Osteoblast (primary cell): ENCODE results near the gene LYSMD3. TPM values are rescaled to one million over a fixed set of nuclear protein-coding genes. Genes with fewer than 3 reads are reported as not detected.
A peak's percentile ranks its signal among the peaks of the same experiment; 100 is the strongest.

ENCODE experiments used
- DNase-seq: peaks from one replicate; pipeline ENCODE4 v3.0.0; 2011; ENCODE audit warnings: low spot score, mixed read lengths; ENCODE audit not compliant: insufficient read length; ENCODE audit errors: missing footprints
- H2AFZ ChIP-seq: 2 replicates; pipeline ENCODE4 v1.6.0; 2011; ENCODE audit warnings: mild to moderate bottlenecking, low read length
- H3K27ac ChIP-seq: 2 replicates; pipeline ENCODE4 v1.5.1; 2011; ENCODE audit warnings: mild to moderate bottlenecking, low read depth, low read length, moderate library complexity
- H3K27me3 ChIP-seq: 2 replicates; pipeline ENCODE4 v1.6.0; 2012; ENCODE audit warnings: mild to moderate bottlenecking, control low read depth, inconsistent platforms, low read length, moderate library complexity; ENCODE audit not compliant: insufficient read depth
- H3K36me3 ChIP-seq: 2 replicates; pipeline ENCODE4 v1.5.1; 2011; ENCODE audit warnings: mild to moderate bottlenecking, low read length, control low read depth, moderate library complexity; ENCODE audit not compliant: insufficient read depth
- H3K4me1 ChIP-seq: 2 replicates; pipeline ENCODE4 v1.5.1; 2011; ENCODE audit warnings: mild to moderate bottlenecking, low read length, control low read depth, moderate library complexity; ENCODE audit not compliant: insufficient read depth
- H3K4me2 ChIP-seq: 2 replicates; pipeline ENCODE4 v1.6.0; 2011; ENCODE audit warnings: mild to moderate bottlenecking, low read length; ENCODE audit not compliant: insufficient read depth
- H3K4me3 ChIP-seq: fragments of 200-600 bp; sonication (generic); 3 replicates; pipeline ENCODE4 v1.5.1; 2012; ENCODE audit warnings: mild to moderate bottlenecking, low read length, inconsistent platforms; ENCODE audit not compliant: insufficient read depth
- H3K79me2 ChIP-seq: 2 replicates; pipeline ENCODE4 v1.6.0; 2012; ENCODE audit warnings: mild to moderate bottlenecking, low read length, control low read depth, inconsistent platforms; ENCODE audit not compliant: insufficient read depth
- H3K9me3 ChIP-seq: 2 replicates; pipeline ENCODE4 v1.5.1; 2011; ENCODE audit warnings: low read depth, low read length, control low read depth
- H4K20me1 ChIP-seq: 2 replicates; pipeline ENCODE4 v1.6.0; 2012; ENCODE audit warnings: mild to moderate bottlenecking, low read length, control low read depth; ENCODE audit not compliant: insufficient read depth
- CTCF ChIP-seq: IDR thresholded peaks from 2 replicates; pipeline ENCODE4 v1.5.1; 2011; ENCODE audit warnings: mild to moderate bottlenecking, low read depth, low read length, moderate library complexity; ENCODE audit errors: extremely low read depth
- total RNA-seq: library from RNA; depleted of rRNA; stranded (reverse); fragments of >200 nt; gene quantifications from 2 replicates; pipeline ENCODE4 v1.2.3, GENCODE V29; 2012

The LYSMD3 gene
- total RNA-seq, 1 donor: 17.7 TPM

- H3K27me3 ChIP-seq: peaks cover 22% of the 10 kb centered on the region
- TF ChIP-seq CTCF: no peak
- no peaks in the 10 kb centered on the region for H3K36me3 ChIP-seq
- H3K27ac ChIP-seq: no peak overlapping the region
- H4K20me1 ChIP-seq: no peaks in the 10 kb centered on the region
- no peak for DNase-seq
- no peak overlapping the region for H3K4me2 ChIP-seq
- H3K79me2 ChIP-seq: peaks cover 11% of the 10 kb centered on the region
- H2AFZ ChIP-seq: no peak overlapping the region
- H3K4me1 ChIP-seq: peaks cover 5% of the 10 kb centered on the region
- no peaks in the 10 kb centered on the region for H3K9me3 ChIP-seq
- no peak overlapping the region for H3K4me3 ChIP-seq
These were observed 4.4 kb upstream of the LYSMD3 start for GRCh38 chr5:90533794-90534193.

- no peak for TF ChIP-seq CTCF
These were observed 1.5 kb upstream of the LYSMD3 start for GRCh38 chr5:90530736-90531487.

GRCh38 chr5:90529939-90530677 lies 724 bp upstream of the LYSMD3 start:
- Histone ChIP-seq H4K20me1 (peaks cover 7% of the 10 kb centered on the region), H3K36me3 (peaks cover 3% of the 10 kb centered on the region), H3K27me3 (peaks cover 14% of the 10 kb centered on the region), H3K27ac (peak overlapping the region; percentile 95), H3K79me2 (peaks cover 42% of the 10 kb centered on the region), H2AFZ (peak overlapping the region; percentile 99), H3K4me2 (peak overlapping the region; percentile 97), H3K4me3 (peak overlapping the region; percentile 92), H3K4me1 (peaks cover 16% of the 10 kb centered on the region), H3K9me3 (no peaks in the 10 kb centered on the region)
- DNase-seq: peak; percentile 79
- TF ChIP-seq CTCF: peak; percentile 81

More at GRCh38 chr5:90530736-90531487, 1.5 kb upstream of the LYSMD3 start:
- peaks cover 19% of the 10 kb centered on the region for H3K27me3 ChIP-seq
- H3K79me2 ChIP-seq: peaks cover 39% of the 10 kb centered on the region
- H4K20me1 ChIP-seq: peaks cover 7% of the 10 kb centered on the region
- peak overlapping the region; percentile 97 for H3K4me2 ChIP-seq
- H3K4me1 ChIP-seq: peaks cover 16% of the 10 kb centered on the region
- H3K36me3 ChIP-seq: no peaks in the 10 kb centered on the region
- no peaks in the 10 kb centered on the region for H3K9me3 ChIP-seq
- no peak overlapping the region for H3K4me3 ChIP-seq
- no peak overlapping the region for H3K27ac ChIP-seq
- no peak overlapping the region for H2AFZ ChIP-seq
- DNase-seq: no peak

GRCh38 chr5:90528601-90529193 lies 687 bp downstream of the LYSMD3 start:
- Histone ChIP-seq H3K27me3 (peaks cover 9% of the 10 kb centered on the region), H3K4me2 (peak overlapping the region; percentile 86), H3K79me2 (peaks cover 46% of the 10 kb centered on the region), H3K4me1 (peaks cover 16% of the 10 kb centered on the region), H3K4me3 (peak overlapping the region; percentile 92), H3K27ac (peak overlapping the region; percentile 95), H2AFZ (peak overlapping the region; percentile 85), H4K20me1 (peaks cover 7% of the 10 kb centered on the region), H3K9me3 (no peaks in the 10 kb centered on the region), H3K36me3 (peaks cover 7% of the 10 kb centered on the region)
- DNase-seq: no peak
- no peak for TF ChIP-seq CTCF
